Measurements from ENCODE around the gene FAM83G. TPM values are rescaled to one million over a fixed set of nuclear protein-coding genes. Genes with fewer than 3 reads are reported as not detected.

Gene FAM83G
- total RNA-seq, 3 donors from 2014 or later (not counting 1 experiment from before 2014, with no cell fraction given) = 3.8 to 6.5 (median 4.3) TPM

DNA sequence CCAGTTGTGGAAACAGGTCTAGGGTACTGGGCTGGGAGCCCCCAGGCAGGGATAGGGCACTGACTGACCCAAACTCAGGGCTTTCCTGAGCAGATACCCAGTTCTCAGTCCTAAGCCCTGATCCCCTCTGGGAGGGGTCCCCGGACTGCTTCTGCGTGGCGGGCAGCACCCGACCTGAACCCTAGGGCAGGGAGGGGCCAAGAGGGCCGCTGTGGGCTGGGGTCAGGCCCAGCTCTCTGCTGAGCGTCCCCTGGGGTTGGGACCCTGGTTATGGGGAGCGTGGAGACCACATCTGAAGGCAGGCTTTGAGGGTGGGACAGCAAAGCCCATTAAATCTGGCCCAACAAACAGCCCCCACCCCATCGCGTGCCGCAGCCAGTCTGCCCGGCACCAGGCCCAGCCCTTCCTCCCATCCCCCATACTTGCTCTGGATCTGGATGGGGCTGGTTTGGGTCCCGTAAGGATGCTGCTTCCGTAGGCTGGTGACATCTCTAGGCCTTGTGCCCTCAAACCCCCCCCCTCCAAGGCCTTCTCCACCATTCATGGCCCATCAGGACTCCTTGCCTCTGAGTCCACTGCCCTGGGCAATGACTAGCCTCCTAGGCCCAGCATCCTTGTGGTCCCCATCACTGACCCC, 691 bp upstream of the FAM83G start:
- WGBS (ENCODE audit: insufficient coverage) = 97% methylated on average over 13 of the region's 13 CpGs
- peaks cover 2% of the 10 kb centered on the region for H3K27me3 ChIP-seq (ENCODE audit: control insufficient read depth, insufficient read depth, low read length)
- peak overlapping the region; percentile 71 for H3K27ac ChIP-seq (ENCODE audit: low read length)
- H3K36me3 Mint-ChIP-seq = no peaks in the 10 kb centered on the region
- DNase-seq (peak in 1 of 2 donors; percentile 31), ATAC-seq (peak in 1 of 3 donors; percentile 3)
- H3K36me3 ChIP-seq (ENCODE audit: control insufficient read depth, insufficient read depth, low read length) = no peaks in the 10 kb centered on the region
- peak overlapping the region; percentile 25 for H3K4me3 ChIP-seq (ENCODE audit: low read length)
- H3K4me1 ChIP-seq (ENCODE audit: control insufficient read depth, insufficient read depth, low read length) = peaks cover 35% of the 10 kb centered on the region
- no peaks in the 10 kb centered on the region for H3K9me3 ChIP-seq (ENCODE audit: control insufficient read depth, insufficient read depth, low read length)
- H3K4me1 Mint-ChIP-seq = peaks cover 11 to 18% of the 10 kb centered on the region in 2 donors
- H3K4me3 Mint-ChIP-seq = peak overlapping the region; percentile 76
- peak overlapping the region; percentile 79 to 86 for H3K27ac Mint-ChIP-seq
- intact Hi-C loops (cut with micrococcal nuclease) = no loop called here
- peaks cover 0 to 4% of the 10 kb centered on the region in 2 donors for H3K27me3 Mint-ChIP-seq (ENCODE audit: low read depth in 2 of 2)
- H3K9me3 Mint-ChIP-seq = no peaks in the 10 kb centered on the region
- TF ChIP-seq, protein P1, sequence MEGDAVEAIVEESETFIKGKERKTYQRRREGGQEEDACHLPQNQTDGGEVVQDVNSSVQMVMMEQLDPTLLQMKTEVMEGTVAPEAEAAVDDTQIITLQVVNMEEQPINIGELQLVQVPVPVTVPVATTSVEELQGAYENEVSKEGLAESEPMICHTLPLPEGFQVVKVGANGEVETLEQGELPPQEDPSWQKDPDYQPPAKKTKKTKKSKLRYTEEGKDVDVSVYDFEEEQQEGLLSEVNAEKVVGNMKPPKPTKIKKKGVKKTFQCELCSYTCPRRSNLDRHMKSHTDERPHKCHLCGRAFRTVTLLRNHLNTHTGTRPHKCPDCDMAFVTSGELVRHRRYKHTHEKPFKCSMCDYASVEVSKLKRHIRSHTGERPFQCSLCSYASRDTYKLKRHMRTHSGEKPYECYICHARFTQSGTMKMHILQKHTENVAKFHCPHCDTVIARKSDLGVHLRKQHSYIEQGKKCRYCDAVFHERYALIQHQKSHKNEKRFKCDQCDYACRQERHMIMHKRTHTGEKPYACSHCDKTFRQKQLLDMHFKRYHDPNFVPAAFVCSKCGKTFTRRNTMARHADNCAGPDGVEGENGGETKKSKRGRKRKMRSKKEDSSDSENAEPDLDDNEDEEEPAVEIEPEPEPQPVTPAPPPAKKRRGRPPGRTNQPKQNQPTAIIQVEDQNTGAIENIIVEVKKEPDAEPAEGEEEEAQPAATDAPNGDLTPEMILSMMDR (IDR thresholded peaks at IDR 0.05) = no peak

DNA sequence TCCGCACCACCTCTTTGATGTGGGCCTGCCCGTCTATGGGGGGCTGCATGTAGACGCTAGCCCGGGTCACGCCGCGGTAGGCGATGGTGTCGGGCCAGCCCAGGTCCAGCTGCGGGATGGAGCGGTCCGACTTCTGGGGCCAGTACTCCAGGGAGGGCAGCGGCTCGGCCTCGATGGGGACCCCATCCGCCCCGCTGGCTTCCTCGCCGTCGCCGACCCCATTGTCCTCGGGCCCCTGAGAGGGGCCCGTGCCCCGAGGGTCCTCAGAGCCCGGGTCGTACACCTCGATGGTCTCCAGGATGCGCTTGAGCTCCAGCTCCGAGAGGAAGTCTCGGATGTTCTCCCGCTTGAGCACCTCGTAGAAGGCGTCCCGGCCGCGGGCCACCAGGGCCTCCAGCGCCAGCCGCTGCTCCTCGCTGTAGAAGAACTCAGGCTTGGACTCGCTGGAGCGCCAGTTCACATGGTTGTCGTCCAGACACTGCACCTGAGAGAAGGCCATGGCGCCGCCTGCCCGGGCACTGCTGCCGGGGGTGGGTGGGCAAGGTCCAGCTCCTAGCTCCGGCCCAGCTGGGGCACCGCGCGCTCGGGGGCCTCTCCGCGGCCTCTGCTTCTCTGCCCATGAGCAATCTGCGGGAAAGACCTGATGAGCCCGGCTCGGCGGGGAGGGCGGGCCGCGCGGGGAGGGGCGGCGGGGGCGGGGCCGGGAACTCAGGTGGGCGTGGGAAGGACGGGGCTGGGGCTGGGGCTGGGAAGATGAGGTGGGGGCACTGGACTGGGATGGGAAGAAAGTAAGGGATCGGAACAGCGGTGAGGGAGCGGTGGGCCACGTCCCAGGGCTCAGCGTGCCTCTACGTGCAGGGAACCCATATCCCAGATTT, 782 bp downstream of the FAM83G start:
- H3K4me3 Mint-ChIP-seq = peak overlapping the region; percentile 89
- intact Hi-C loops (cut with micrococcal nuclease) = no loop called here
- no peaks in the 10 kb centered on the region for H3K9me3 ChIP-seq (ENCODE audit: control insufficient read depth, insufficient read depth, low read length)
- TF ChIP-seq, protein P1 (IDR thresholded peaks at IDR 0.05) = no peak
- 25% methylated on average over 73 of the region's 73 CpGs for WGBS (ENCODE audit: insufficient coverage)
- H3K9me3 Mint-ChIP-seq = no peaks in the 10 kb centered on the region
- ATAC-seq = peak; percentile 2 to 19 (median 3)
- H3K27ac ChIP-seq (ENCODE audit: low read length) = peak overlapping the region; percentile 42
- peak overlapping the region; percentile 78 to 86 for H3K27ac Mint-ChIP-seq
- peaks cover 2% of the 10 kb centered on the region for H3K27me3 ChIP-seq (ENCODE audit: control insufficient read depth, insufficient read depth, low read length)
- H3K36me3 ChIP-seq (ENCODE audit: control insufficient read depth, insufficient read depth, low read length) = no peaks in the 10 kb centered on the region
- peak; percentile 26 to 48 for DNase-seq
- H3K27me3 Mint-ChIP-seq (ENCODE audit: low read depth in 2 of 2) = no peaks in the 10 kb centered on the region
- H3K4me1 Mint-ChIP-seq = peaks cover 11 to 18% of the 10 kb centered on the region in 2 donors
- H3K36me3 Mint-ChIP-seq = no peaks in the 10 kb centered on the region
- H3K4me3 ChIP-seq (ENCODE audit: low read length) = peak overlapping the region; percentile 81
- peaks cover 35% of the 10 kb centered on the region for H3K4me1 ChIP-seq (ENCODE audit: control insufficient read depth, insufficient read depth, low read length)

DNA sequence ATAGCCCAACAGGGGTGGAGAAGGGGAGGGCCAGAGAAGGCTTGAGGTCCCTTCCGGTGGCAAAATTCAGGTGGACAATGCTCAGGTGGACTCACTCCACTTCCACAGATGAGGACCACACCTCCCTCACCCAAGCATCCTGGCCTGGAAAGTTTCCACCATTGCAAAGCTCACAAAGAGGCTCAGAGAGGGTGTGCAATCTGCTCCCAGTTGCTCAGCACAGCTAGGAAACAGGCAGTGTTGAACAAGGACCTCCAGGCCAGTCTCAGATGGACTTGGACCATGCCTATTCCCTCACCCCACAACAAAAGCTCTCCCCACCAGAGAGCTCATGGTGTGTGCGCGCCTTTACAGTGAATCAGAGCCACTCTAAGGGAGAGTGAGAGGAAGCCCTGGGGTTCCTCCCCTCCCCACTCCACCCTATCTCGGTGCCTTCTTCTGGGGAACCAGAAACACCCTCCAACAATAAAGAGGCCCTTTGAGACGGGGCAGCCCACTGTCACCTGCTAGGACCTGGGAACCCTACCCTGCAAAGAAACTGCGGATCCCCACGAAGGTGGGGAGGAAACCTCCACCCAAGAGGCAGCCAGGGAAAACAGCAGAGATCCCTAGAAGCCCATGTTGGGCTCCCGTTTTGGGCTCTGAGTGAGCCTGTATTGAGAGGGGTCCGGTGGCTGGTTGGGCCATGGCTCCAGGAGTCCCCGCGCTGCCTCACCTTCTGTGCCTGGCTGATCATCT, 1.6 kb downstream of the FAM83G start:
- Histone ChIP-seq H3K4me1 (ENCODE audit: control insufficient read depth, insufficient read depth, low read length) (peaks cover 35% of the 10 kb centered on the region), H3K27me3 (ENCODE audit: control insufficient read depth, insufficient read depth, low read length) (peaks cover 2% of the 10 kb centered on the region), H3K27ac (ENCODE audit: low read length) (no peak overlapping the region), H3K4me3 (ENCODE audit: low read length) (no peak overlapping the region), H3K36me3 (ENCODE audit: control insufficient read depth, insufficient read depth, low read length) (no peaks in the 10 kb centered on the region), H3K9me3 (ENCODE audit: control insufficient read depth, insufficient read depth, low read length) (no peaks in the 10 kb centered on the region)
- intact Hi-C loops (cut with micrococcal nuclease) = no loop called here
- no peak for ATAC-seq
- DNase-seq = peak in 1 of 2 donors; percentile 37
- H3K9me3 Mint-ChIP-seq = no peaks in the 10 kb centered on the region
- WGBS (ENCODE audit: insufficient coverage) = 79% methylated on average over 11 of the region's 11 CpGs
- no peaks in the 10 kb centered on the region for H3K36me3 Mint-ChIP-seq
- no peaks in the 10 kb centered on the region for H3K27me3 Mint-ChIP-seq (ENCODE audit: low read depth in 2 of 2)
- peaks cover 11 to 18% of the 10 kb centered on the region in 2 donors for H3K4me1 Mint-ChIP-seq
- TF ChIP-seq, protein P1 (IDR thresholded peaks at IDR 0.05) = no peak
- H3K4me3 Mint-ChIP-seq = peak overlapping the region; percentile 89
- peak overlapping the region in 1 of 2 donors; percentile 86 for H3K27ac Mint-ChIP-seq

Data from natural killer cell (primary cell).